AG04449 (cell line): Measurements from ENCODE around the gene NTM.

Source experiments
- CTCF ChIA-PET: fragments of 350-600 bp; formaldehyde crosslinking; extraction: SDS; loops from one replicate; lab custom pipeline; 2021; ENCODE audit warnings: antibody characterized with exemption; lab: Yijun Ruan, JAX
- POLR2A ChIA-PET: fragments of 400-600, 350-600 bp; formaldehyde crosslinking; extraction: SDS; loops from one replicate; lab custom pipeline; 2020; ENCODE audit warnings: antibody characterized with exemption, inconsistent platforms; lab: Yijun Ruan, JAX
- DNase-seq: peaks from one replicate; pipeline ENCODE4 v3.0.0-alpha.2; 2010; ENCODE audit warnings: low read depth, low spot score
- H3K4me3 ChIP-seq: 2 replicates; pipeline ENCODE4 v1.5.1; 2011; ENCODE audit warnings: low read depth, mild to moderate bottlenecking, control low read depth, low read length
- TF ChIP-seq, protein P1 (sequence below): IDR thresholded peaks from one replicate; pipeline ENCODE4 v1.5.1; 2011; ENCODE audit warnings: mild to moderate bottlenecking, moderate library complexity, low read length, control low read depth, inconsistent platforms; ENCODE audit not compliant: insufficient read depth; ENCODE audit errors: missing control alignments

Gene NTM

DNA sequence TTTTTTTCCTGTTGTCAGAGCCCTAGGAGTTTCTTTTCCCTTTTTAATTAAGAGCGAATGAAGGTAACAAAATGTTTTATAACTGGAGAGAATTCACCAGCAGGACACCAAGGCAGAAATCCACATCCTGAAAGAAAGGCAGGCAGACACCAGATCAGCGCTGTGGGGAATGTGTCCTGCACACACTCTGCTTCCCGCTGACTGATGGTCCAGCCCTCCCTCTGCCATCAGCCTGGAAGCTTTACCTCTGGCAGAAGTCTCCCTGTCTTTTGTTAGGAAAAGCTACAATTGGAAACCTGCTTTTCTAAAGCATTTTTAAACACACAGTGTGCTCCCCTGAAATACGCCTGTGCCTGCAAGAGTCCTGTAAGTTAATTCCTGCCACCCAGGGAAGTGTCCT, 638.5 kb downstream of the NTM start:
- DNase-seq: no peak
- TF ChIP-seq, protein P1, sequence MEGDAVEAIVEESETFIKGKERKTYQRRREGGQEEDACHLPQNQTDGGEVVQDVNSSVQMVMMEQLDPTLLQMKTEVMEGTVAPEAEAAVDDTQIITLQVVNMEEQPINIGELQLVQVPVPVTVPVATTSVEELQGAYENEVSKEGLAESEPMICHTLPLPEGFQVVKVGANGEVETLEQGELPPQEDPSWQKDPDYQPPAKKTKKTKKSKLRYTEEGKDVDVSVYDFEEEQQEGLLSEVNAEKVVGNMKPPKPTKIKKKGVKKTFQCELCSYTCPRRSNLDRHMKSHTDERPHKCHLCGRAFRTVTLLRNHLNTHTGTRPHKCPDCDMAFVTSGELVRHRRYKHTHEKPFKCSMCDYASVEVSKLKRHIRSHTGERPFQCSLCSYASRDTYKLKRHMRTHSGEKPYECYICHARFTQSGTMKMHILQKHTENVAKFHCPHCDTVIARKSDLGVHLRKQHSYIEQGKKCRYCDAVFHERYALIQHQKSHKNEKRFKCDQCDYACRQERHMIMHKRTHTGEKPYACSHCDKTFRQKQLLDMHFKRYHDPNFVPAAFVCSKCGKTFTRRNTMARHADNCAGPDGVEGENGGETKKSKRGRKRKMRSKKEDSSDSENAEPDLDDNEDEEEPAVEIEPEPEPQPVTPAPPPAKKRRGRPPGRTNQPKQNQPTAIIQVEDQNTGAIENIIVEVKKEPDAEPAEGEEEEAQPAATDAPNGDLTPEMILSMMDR: no peak
- ChIA-PET CTCF (interaction anchor here (2.4 kb wide), 1 partner anchor 20 kb away, joined by 12 read pairs; no protein-coding TSS in a partner anchor), POLR2A (no interaction called here)
- no peak overlapping the region for H3K4me3 ChIP-seq

DNA sequence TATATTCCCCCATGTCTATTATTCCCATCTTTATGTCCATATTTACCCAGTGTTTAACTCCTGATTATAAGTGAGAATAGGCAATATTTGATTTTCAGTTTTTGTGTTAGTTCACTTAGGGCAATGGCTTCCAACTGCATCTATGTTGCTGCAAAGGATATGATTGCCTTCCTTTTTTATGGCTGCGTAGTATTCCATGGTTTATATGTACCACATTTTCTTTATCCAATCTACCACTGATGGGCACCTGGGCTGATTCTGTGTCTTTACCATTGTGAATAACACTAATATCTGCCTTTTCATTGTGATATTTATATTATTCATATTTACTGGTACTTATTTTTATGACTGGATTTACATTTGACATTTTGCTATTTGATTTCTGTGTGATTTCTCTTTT, 649.6 kb downstream of the NTM start:
- no peak overlapping the region for H3K4me3 ChIP-seq
- TF ChIP-seq, protein P1: no peak
- CTCF ChIA-PET: interaction anchor here (0.8 kb wide), 1 partner anchor 17 kb away, joined by 3 read pairs; no protein-coding TSS in a partner anchor
- POLR2A ChIA-PET: no interaction called here
- DNase-seq: no peak

DNA sequence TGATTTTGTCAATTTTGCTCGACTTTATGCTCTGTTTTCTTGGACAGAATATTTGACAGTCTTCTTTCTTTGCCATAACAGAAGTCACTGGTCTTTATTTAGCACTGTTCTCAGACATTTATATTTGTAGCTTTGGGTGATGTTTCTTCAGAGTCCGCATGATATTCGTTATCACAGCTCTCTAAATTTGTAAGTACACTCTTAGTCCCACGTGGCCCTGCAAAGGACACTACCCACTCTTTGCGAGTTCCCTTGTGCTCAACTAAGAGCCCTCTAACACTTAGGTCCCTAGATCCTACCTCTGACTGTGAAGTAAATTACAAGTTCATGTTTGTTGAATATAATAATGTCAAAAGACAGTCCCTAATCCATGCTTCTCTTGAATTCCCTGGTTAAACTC, 651.9 kb downstream of the NTM start:
- no peak overlapping the region for H3K4me3 ChIP-seq
- TF ChIP-seq, protein P1: no peak
- DNase-seq: no peak
- CTCF ChIA-PET: interaction anchor here (1.2 to 1.4 kb wide), 4 partner anchors 10 to 274 kb away, joined by 3 to 4 read pairs (median 3); no protein-coding TSS in a partner anchor
- POLR2A ChIA-PET: no interaction called here

DNA sequence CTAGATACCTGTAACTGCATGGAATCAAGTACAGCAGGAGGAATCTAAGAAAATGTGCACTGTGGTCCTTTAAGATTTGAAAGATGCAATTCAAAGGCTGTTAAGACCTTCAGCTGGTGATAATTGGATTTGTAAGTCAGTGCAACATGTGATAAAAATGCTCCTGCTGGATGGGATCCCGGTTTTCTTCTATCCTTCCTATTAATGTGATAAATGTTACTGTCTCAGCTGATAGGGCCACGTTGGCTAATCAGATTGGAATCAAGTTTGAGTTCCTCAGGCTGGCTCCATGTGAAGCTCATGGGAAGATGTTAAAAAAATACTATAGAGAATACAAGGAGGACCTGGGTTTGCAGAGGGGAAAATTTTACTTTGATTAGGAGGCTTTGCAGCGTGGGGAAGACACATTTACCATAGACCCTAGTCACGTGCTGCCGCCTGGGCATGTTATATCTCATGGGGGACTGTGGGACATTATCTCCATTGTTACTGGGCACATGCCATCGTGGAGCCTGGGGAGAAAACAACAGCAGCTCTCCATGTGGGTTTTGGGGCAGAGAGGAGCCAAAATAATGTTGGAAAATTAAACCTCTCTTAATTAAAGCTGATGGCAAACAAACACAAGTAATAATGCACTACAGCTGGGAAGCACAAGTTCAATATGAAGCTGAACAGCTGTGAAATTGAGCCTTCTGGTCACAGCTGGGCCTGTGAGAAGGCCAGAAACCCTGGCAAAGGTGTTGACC, 652.5 kb downstream of the NTM start:
- peak; percentile 78 for DNase-seq
- H3K4me3 ChIP-seq: no peak overlapping the region
- POLR2A ChIA-PET: interaction anchor here (0.9 kb wide), 1 partner anchor 32 kb away, joined by 3 read pairs; no protein-coding TSS in a partner anchor
- CTCF ChIA-PET: interaction anchor here (0.9 to 1.5 kb wide), 7 partner anchors 9 to 274 kb away, joined by 3 to 4 read pairs (median 3); no protein-coding TSS in a partner anchor
- TF ChIP-seq, protein P1: no peak

DNA sequence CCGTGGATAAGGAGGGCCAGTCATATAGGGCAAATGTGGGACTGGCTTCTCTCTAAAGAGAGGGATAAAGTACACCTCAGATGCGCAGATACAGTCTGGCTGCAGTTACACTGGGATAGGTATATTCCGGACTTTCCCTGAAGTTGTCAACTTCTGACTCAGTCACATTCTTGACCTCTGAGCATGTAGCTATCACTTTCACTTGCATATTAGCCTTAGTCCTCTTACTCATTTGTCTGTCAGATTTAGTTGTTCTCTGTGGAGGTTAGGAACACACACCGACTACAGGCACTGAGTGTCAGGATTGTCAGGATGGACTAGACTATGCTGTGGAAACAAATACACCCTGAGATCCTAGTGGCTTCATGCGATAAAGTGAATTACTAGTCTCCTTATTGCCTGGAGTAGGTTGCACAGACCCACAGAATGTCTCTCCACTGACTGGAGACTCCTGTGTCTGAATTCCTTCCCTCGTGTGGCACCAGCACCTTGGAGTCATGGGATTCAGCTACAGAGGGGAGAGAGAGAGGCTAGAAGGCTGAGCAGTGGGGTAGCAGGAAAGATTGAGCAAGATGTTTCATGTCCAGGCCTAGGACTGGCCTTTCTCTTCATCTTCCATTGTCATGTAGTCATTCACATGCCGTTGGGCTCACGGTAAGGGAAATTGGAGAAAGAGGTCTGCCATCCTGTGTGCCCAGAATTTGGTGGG, 654.3 kb downstream of the NTM start:
- ChIA-PET CTCF (interaction anchor here (1.0 to 2.1 kb wide), 6 partner anchors 89 to 336 kb away, joined by 3 to 11 read pairs (median 4); no protein-coding TSS in a partner anchor), POLR2A (interaction anchor here (0.9 to 1.2 kb wide), 2 partner anchors 47 to 137 kb away, joined by 3 read pairs; no protein-coding TSS in a partner anchor)
- TF ChIP-seq, protein P1: no peak
- no peak overlapping the region for H3K4me3 ChIP-seq
- peak; percentile 63 for DNase-seq

DNA sequence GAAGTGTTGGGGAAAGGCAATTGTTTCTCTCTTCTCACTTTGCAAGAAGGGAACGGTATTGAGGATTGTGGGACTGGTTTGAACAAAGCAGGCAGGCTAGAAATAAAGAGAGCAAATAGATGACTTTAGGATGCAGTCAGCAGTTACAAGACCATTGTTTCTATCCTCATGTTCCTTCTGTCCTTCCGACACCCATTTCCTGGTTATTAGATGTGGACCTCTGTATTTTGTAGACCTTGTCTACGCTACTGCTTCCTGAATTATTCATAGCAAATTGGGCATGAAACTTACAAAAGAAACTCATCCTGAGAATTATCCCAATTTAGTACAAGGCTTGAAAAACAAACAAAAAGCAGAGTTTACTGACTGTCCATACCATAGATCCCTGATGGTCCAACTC, 656.3 kb downstream of the NTM start:
- CTCF ChIA-PET: interaction anchor here (0.6 to 2.1 kb wide), 8 partner anchors 11 to 335 kb away, joined by 3 to 11 read pairs (median 4); no protein-coding TSS in a partner anchor
- no peak for DNase-seq
- POLR2A ChIA-PET: no interaction called here
- TF ChIP-seq, protein P1: no peak
- no peak overlapping the region for H3K4me3 ChIP-seq
